ENCODE data around the gene HAP1. TPM values are rescaled to one million over a fixed set of nuclear protein-coding genes. Genes with fewer than 3 reads are reported as not detected.

Gene HAP1
- total and polyA plus RNA-seq, 4 donors = 7.3 to 52.8 (median 33.2) TPM

DNA sequence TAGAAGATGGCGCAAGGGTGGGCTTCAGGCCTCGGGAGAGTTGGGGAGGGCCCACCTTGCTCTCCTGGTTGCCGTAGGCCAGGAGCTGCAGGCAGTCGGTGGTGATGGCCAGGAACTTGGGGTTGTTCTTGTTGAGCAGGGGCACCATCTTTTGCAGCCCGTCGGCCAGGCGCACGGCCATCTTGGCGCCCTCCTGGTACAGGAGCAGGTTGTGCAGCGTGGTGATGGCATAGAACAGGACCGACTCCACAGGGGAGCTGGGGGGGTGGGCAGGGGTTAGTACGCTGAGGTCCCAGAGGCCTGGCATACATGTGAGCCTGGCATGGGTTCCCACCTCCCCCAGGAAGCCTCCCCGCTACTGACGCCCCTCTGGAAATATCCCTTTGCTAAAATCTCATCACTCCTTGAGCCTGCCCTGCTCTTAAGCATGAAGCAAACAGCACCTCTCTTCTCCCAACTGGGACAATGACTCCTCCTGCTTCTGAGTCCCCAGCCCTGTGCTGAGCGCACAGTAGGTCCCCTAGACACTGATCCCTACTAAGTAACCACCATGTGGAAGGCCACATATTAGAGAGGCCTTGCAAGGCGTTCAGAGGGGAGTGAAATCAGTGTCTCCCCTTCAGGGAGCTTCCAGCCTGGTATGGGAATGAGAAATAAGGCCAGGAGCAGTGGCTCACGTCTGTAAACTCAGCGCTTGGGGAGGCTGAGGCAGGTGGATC lies 33.0 kb upstream of the HAP1 start:
- DNase-seq (ENCODE audit: low read depth in 4 of 6, low spot score in 6 of 6) = no peak
- no peaks in the 10 kb centered on the region for H3K27me3 ChIP-seq (ENCODE audit: control insufficient read depth, insufficient read depth, low read length)
- H3K36me3 ChIP-seq (ENCODE audit: control insufficient read depth, insufficient read depth, low read length) = peaks cover 90% of the 10 kb centered on the region
- no peak overlapping the region for H3K27ac ChIP-seq (ENCODE audit: low read depth, low read length)
- WGBS (ENCODE audit: insufficient coverage) = 93% methylated on average over 12 of the region's 18 CpGs
- no peaks in the 10 kb centered on the region for H3K9me3 ChIP-seq (ENCODE audit: control insufficient read depth, insufficient read depth, low read length)
- no peak overlapping the region for H3K4me3 ChIP-seq (ENCODE audit: low read depth, low read length)
- no peaks in the 10 kb centered on the region for H3K4me1 ChIP-seq (ENCODE audit: control insufficient read depth, insufficient read depth, low read length)

DNA sequence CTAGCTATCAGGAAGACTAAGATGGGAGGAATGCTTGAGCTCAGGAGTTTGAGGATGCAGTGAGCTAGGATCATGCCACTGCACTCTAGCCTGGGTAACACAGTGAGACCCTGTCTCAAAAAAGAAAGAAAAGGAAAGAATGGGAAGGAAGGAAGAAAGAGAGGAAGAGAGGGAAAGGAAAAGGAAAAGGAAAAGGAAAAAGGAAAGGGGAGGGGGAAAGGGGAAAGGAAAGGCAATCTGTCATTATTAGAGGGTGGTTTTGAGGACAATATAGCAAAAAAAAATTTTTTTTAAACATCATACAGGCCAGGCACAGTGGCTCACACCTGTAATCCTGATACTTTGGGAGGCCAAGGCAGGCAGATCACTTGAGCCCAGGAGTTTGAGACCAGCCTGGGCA lies 31.7 kb upstream of the HAP1 start:
- Histone ChIP-seq H3K9me3 (ENCODE audit: control insufficient read depth, insufficient read depth, low read length) (no peaks in the 10 kb centered on the region), H3K4me1 (ENCODE audit: control insufficient read depth, insufficient read depth, low read length) (no peaks in the 10 kb centered on the region), H3K27ac (ENCODE audit: low read depth, low read length) (no peak overlapping the region), H3K27me3 (ENCODE audit: control insufficient read depth, insufficient read depth, low read length) (no peaks in the 10 kb centered on the region), H3K4me3 (ENCODE audit: low read depth, low read length) (no peak overlapping the region), H3K36me3 (ENCODE audit: control insufficient read depth, insufficient read depth, low read length) (peaks cover 88% of the 10 kb centered on the region)
- no peak for DNase-seq (ENCODE audit: low read depth in 4 of 6, low spot score in 6 of 6)

DNA sequence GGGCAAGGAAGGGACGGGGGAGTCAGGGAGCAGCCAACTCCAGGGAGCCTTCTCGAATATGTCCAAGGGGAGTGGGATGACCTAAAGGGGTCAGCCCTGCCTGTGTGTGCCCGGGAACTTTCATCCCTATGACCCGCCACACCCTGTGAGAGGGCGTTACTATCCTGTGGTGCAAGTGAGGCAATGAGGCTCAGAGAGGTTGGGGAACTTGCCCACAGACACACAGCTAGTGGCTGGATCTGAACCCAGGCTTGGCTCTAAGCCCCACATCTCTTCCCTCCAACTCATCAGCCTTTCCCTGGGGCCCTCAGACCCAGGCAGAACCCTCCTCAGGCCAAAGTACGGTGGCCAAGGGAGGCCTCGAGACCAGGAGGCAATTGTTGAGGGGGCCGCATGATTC lies 28.9 kb upstream of the HAP1 start:
- DNase-seq (ENCODE audit: low read depth in 4 of 6, low spot score in 6 of 6) = no peak
- Histone ChIP-seq H3K4me3 (ENCODE audit: low read depth, low read length) (no peak overlapping the region), H3K36me3 (ENCODE audit: control insufficient read depth, insufficient read depth, low read length) (peaks cover 80% of the 10 kb centered on the region), H3K27ac (ENCODE audit: low read depth, low read length) (no peak overlapping the region), H3K27me3 (ENCODE audit: control insufficient read depth, insufficient read depth, low read length) (no peaks in the 10 kb centered on the region), H3K4me1 (ENCODE audit: control insufficient read depth, insufficient read depth, low read length) (peaks cover 4% of the 10 kb centered on the region), H3K9me3 (ENCODE audit: control insufficient read depth, insufficient read depth, low read length) (no peaks in the 10 kb centered on the region)
- WGBS (ENCODE audit: insufficient coverage) = 92% methylated on average over 5 of the region's 8 CpGs

DNA sequence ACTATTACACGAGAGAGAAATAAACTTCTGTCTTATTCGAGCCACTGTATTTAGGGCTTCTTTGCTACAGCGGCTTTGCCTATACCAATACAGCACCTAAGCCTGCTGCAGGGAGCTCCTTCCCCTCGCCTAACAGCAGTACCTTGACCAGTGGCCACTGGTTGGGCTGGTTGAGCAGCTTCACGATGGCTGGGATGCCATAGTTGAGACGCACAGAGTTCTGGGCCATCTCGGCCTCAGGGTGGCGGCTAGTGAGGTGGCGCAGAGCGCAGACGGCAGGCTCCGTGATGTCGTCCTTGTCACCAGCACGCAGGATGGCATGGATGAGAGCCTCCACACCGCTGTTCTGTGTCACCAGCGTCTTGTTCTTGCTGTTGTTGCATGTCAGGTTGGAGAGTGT lies 28.4 kb upstream of the HAP1 start:
- Histone ChIP-seq H3K36me3 (ENCODE audit: control insufficient read depth, insufficient read depth, low read length) (peaks cover 77% of the 10 kb centered on the region), H3K4me3 (ENCODE audit: low read depth, low read length) (no peak overlapping the region), H3K27me3 (ENCODE audit: control insufficient read depth, insufficient read depth, low read length) (no peaks in the 10 kb centered on the region), H3K27ac (ENCODE audit: low read depth, low read length) (no peak overlapping the region), H3K9me3 (ENCODE audit: control insufficient read depth, insufficient read depth, low read length) (no peaks in the 10 kb centered on the region), H3K4me1 (ENCODE audit: control insufficient read depth, insufficient read depth, low read length) (peaks cover 4% of the 10 kb centered on the region)
- DNase-seq (ENCODE audit: low read depth in 4 of 6, low spot score in 6 of 6) = no peak
- WGBS (ENCODE audit: insufficient coverage) = 96% methylated on average over 15 of the region's 16 CpGs

DNA sequence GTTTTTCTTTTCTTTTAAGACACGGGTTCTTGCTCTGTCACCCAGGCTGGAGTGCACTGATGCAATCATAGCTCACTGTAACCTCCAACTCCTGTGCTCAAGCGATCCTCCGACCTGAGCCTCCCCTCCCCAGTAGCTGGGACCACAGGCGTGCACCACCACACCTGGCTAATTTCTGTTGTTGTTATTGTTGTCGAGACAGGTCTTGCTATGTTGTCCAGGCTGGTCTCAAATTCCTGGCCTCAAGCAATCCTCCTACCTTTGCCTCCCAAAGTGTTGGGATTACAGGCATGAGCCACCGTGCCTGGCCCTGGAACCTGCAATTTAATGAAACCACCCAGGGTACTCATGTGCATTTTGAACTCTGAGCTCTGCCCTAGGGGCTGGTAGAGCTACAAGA lies 27.9 kb upstream of the HAP1 start:
- peaks cover 77% of the 10 kb centered on the region for H3K36me3 ChIP-seq (ENCODE audit: control insufficient read depth, insufficient read depth, low read length)
- no peak overlapping the region for H3K27ac ChIP-seq (ENCODE audit: low read depth, low read length)
- H3K9me3 ChIP-seq (ENCODE audit: control insufficient read depth, insufficient read depth, low read length) = no peaks in the 10 kb centered on the region
- WGBS (ENCODE audit: insufficient coverage) = 100% methylated on average over 2 of the region's 6 CpGs
- no peak overlapping the region for H3K4me3 ChIP-seq (ENCODE audit: low read depth, low read length)
- DNase-seq (ENCODE audit: low read depth in 4 of 6, low spot score in 6 of 6) = no peak
- peaks cover 4% of the 10 kb centered on the region for H3K4me1 ChIP-seq (ENCODE audit: control insufficient read depth, insufficient read depth, low read length)
- no peaks in the 10 kb centered on the region for H3K27me3 ChIP-seq (ENCODE audit: control insufficient read depth, insufficient read depth, low read length)

DNA sequence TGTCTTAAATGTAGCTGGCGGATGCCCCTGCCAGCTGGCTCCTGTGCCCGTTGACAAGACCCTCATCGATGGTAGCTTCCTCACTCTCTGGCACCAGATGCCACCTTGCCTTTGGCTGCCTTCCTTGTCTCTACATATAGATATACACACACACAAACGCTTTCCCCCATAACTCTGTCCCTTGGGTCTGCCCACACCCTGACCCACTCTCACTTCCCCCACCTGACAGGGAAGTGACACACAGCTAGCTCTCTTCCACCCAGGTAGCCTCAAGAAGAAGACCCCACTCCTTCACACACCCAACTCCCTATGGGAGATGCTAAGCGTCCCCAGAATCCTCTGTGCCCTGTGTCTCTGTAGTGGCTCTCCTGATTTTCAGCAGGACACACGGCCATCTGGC lies 26.4 kb upstream of the HAP1 start:
- Histone ChIP-seq H3K27ac (ENCODE audit: low read depth, low read length) (no peak overlapping the region), H3K4me1 (ENCODE audit: control insufficient read depth, insufficient read depth, low read length) (peaks cover 4% of the 10 kb centered on the region), H3K4me3 (ENCODE audit: low read depth, low read length) (no peak overlapping the region), H3K36me3 (ENCODE audit: control insufficient read depth, insufficient read depth, low read length) (peaks cover 79% of the 10 kb centered on the region), H3K27me3 (ENCODE audit: control insufficient read depth, insufficient read depth, low read length) (no peaks in the 10 kb centered on the region), H3K9me3 (ENCODE audit: control insufficient read depth, insufficient read depth, low read length) (no peaks in the 10 kb centered on the region)
- 77% methylated on average over 5 of the region's 6 CpGs for WGBS (ENCODE audit: insufficient coverage)
- DNase-seq (ENCODE audit: low read depth in 4 of 6, low spot score in 6 of 6) = no peak

DNA sequence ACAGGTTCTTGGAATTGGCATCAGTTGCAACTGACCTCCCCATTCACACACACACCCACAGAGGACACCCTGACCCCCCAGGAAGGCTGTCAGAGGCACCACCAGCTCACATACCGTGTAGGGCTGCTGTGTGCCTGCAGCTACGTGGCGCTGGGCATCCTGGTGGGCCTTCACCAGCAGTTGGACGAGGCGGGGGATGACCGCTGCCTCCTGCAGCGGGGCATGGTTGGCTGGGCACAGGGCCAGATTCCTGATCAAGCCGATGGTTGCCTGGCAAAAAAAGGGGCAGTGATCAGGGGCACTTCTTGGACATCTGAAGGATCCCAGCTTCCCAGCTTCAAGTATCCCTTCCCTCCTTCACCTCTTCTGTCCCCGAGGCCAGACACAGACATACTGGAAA lies 24.2 kb upstream of the HAP1 start:
- 45% methylated on average over 8 of the region's 9 CpGs for WGBS (ENCODE audit: insufficient coverage)
- peak in 1 of 6 donors; percentile 6 for DNase-seq (ENCODE audit: low read depth in 4 of 6, low spot score in 6 of 6)
- H3K4me1 ChIP-seq (ENCODE audit: control insufficient read depth, insufficient read depth, low read length) = peaks cover 4% of the 10 kb centered on the region
- no peaks in the 10 kb centered on the region for H3K9me3 ChIP-seq (ENCODE audit: control insufficient read depth, insufficient read depth, low read length)
- H3K27ac ChIP-seq (ENCODE audit: low read depth, low read length) = no peak overlapping the region
- H3K27me3 ChIP-seq (ENCODE audit: control insufficient read depth, insufficient read depth, low read length) = no peaks in the 10 kb centered on the region
- no peak overlapping the region for H3K4me3 ChIP-seq (ENCODE audit: low read depth, low read length)
- peaks cover 84% of the 10 kb centered on the region for H3K36me3 ChIP-seq (ENCODE audit: control insufficient read depth, insufficient read depth, low read length)

DNA sequence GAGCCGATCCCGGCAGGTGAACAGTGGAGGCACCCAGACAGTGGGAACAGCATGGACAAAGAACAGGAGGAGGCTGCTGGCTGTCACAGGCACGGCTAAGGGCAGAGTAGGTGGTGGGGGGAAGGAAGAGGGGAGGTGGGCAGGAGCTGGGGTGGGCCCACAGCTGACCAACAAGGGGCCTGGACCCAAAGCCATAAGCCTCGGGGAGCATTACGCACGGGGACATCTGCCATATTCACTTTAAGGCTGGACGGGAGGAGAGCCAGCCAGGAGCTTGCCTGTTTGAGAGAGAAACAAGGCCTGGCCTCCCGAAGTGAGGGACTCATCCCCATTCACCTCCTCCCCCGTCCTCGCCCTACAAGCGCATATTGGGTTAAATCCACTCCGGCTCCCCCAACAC lies 19.6 kb upstream of the HAP1 start:
- H3K27ac ChIP-seq (ENCODE audit: low read depth, low read length) = no peak overlapping the region
- no peak for DNase-seq (ENCODE audit: low read depth in 4 of 6, low spot score in 6 of 6)
- 82% methylated on average over 12 of the region's 12 CpGs for WGBS (ENCODE audit: insufficient coverage)
- no peaks in the 10 kb centered on the region for H3K9me3 ChIP-seq (ENCODE audit: control insufficient read depth, insufficient read depth, low read length)
- H3K4me1 ChIP-seq (ENCODE audit: control insufficient read depth, insufficient read depth, low read length) = peaks cover 4% of the 10 kb centered on the region
- peaks cover 49% of the 10 kb centered on the region for H3K36me3 ChIP-seq (ENCODE audit: control insufficient read depth, insufficient read depth, low read length)
- H3K27me3 ChIP-seq (ENCODE audit: control insufficient read depth, insufficient read depth, low read length) = no peaks in the 10 kb centered on the region
- H3K4me3 ChIP-seq (ENCODE audit: low read depth, low read length) = no peak overlapping the region

DNA sequence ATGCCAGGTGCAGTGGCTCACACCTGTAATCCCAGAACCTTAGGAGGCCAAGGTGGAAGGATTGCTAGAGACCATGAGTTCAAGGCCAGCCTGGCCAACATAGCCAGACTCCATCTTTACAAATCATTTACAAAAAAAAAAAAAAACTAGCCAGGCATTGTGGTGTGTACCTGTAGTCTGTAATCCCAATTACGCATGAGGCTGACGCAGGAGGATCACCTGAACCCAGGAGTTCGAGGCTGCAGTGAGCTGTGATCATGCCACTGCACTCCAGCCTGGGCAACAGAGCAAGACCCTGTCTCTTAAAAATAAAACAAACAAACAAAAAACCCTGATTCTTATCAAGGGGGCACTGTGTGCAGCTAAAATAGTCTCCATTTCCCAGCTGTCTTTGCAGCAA lies 16.8 kb upstream of the HAP1 start:
- H3K9me3 ChIP-seq (ENCODE audit: control insufficient read depth, insufficient read depth, low read length) = no peaks in the 10 kb centered on the region
- H3K4me3 ChIP-seq (ENCODE audit: low read depth, low read length) = no peak overlapping the region
- H3K27me3 ChIP-seq (ENCODE audit: control insufficient read depth, insufficient read depth, low read length) = no peaks in the 10 kb centered on the region
- no peaks in the 10 kb centered on the region for H3K4me1 ChIP-seq (ENCODE audit: control insufficient read depth, insufficient read depth, low read length)
- no peak overlapping the region for H3K27ac ChIP-seq (ENCODE audit: low read depth, low read length)
- 100% methylated on average over 1 of the region's 3 CpGs for WGBS (ENCODE audit: insufficient coverage)
- DNase-seq (ENCODE audit: low read depth in 4 of 6, low spot score in 6 of 6) = no peak
- H3K36me3 ChIP-seq (ENCODE audit: control insufficient read depth, insufficient read depth, low read length) = peaks cover 29% of the 10 kb centered on the region

DNA sequence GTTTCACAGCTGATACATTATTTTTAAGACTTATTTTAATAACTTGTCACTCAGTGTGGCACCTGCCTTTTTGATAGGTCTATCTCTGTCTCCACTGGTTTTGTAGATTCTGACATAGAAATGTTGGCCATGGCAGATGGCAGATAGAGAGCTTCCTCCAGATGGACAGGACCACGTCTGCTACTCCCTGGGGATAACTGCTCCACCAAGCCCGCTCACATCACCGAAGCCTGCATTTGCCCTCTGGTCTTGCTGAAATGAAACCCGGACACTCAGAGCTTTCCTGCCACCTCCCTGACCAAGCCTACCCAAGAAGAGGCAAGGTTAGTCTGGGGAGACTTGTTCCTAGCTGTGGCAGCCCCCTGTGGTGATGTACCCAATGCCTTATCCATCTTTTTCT lies 16.4 kb upstream of the HAP1 start:
- DNase-seq (ENCODE audit: low read depth in 4 of 6, low spot score in 6 of 6) = no peak
- Histone ChIP-seq H3K9me3 (ENCODE audit: control insufficient read depth, insufficient read depth, low read length) (no peaks in the 10 kb centered on the region), H3K4me3 (ENCODE audit: low read depth, low read length) (no peak overlapping the region), H3K27ac (ENCODE audit: low read depth, low read length) (no peak overlapping the region), H3K36me3 (ENCODE audit: control insufficient read depth, insufficient read depth, low read length) (peaks cover 25% of the 10 kb centered on the region), H3K4me1 (ENCODE audit: control insufficient read depth, insufficient read depth, low read length) (no peaks in the 10 kb centered on the region), H3K27me3 (ENCODE audit: control insufficient read depth, insufficient read depth, low read length) (no peaks in the 10 kb centered on the region)
- WGBS (ENCODE audit: insufficient coverage) = 92% methylated on average over 4 of the region's 4 CpGs

Measured in spinal cord (tissue), 10 donors.